PC-3 (cell line): Measurements from ENCODE around the gene RNF26. TPM values are rescaled to one million over a fixed set of nuclear protein-coding genes. Genes with fewer than 3 reads are reported as not detected.

Source experiments
- ATAC-seq: fragments of 200-7000 bp; cut with Tn5 transposase; 2 replicates; pipeline ENCODE4 v1.9.1; 2020; ENCODE audit warnings: mild to moderate bottlenecking, moderate library complexity
- BruUV-seq: library from RNA; stranded (reverse); fragments of 400-500 nt; replicated peaks from 2 replicates; lab custom pipeline; 2021; lab: Mats Ljungman, UMichigan
- CTCF ChIA-PET: fragments of 300-600 bp; sonication (Branson Sonifier 250); formaldehyde crosslinking; loops from one replicate; lab custom pipeline; 2022; ENCODE audit warnings: antibody characterized with exemption; lab: Charles Lee
- POLR2A ChIA-PET: fragments of 300-600 bp; sonication (Branson Sonifier 250); formaldehyde crosslinking; loops from one replicate; lab custom pipeline; 2022; ENCODE audit warnings: antibody characterized with exemption; ENCODE audit not compliant: unreplicated experiment; lab: Charles Lee
- DNase-seq: peaks from one replicate; pipeline ENCODE4 v3.0.0-alpha.2; 2015
- H2AFZ ChIP-seq: fragments of 300-600 bp; sonication (generic); 2 replicates; pipeline ENCODE4 v1.6.0; 2016; ENCODE audit warnings: antibody characterized with exemption, low read length
- H3F3A ChIP-seq: fragments of 300-600 bp; sonication (generic); one replicate; pipeline ENCODE4 v1.6.0; 2017; ENCODE audit warnings: antibody characterized with exemption, low read length, control low read depth, mild to moderate bottlenecking; ENCODE audit not compliant: unreplicated experiment
- H3K27ac ChIP-seq: fragments of 300-600 bp; sonication (generic); 2 replicates; pipeline ENCODE4 v1.5.1; 2016; ENCODE audit warnings: mild to moderate bottlenecking, low read length
- H3K27me3 ChIP-seq: fragments of 300-600 bp; sonication (generic); 2 replicates; pipeline ENCODE4 v1.6.1; 2016; ENCODE audit warnings: low read length, mixed read lengths
- H3K36me3 ChIP-seq: fragments of 300-600 bp; sonication (generic); 2 replicates; pipeline ENCODE4 v1.6.1; 2016; ENCODE audit warnings: low read depth, mixed run types, low read length, mixed read lengths
- H3K4me1 ChIP-seq: fragments of 300-600 bp; sonication (generic); 2 replicates; pipeline ENCODE4 v1.5.1; 2016; ENCODE audit warnings: low read length; ENCODE audit not compliant: insufficient read depth
- H3K4me2 ChIP-seq: fragments of 300-600 bp; sonication (generic); 2 replicates; pipeline ENCODE4 v1.6.0; 2016; ENCODE audit warnings: low read length
- H3K4me3 ChIP-seq: fragments of 300-600 bp; sonication (generic); 2 replicates; pipeline ENCODE4 v1.5.1; 2016; ENCODE audit warnings: mild to moderate bottlenecking, low read length, mixed read lengths
- H3K79me2 ChIP-seq: fragments of 300-600 bp; sonication (generic); 2 replicates; pipeline ENCODE4 v1.6.1; 2017; ENCODE audit warnings: low read length, mixed read lengths
- H3K9ac ChIP-seq: fragments of 300-600 bp; sonication (generic); 2 replicates; pipeline ENCODE4 v1.6.0; 2016; ENCODE audit warnings: mild to moderate bottlenecking, low read length
- H3K9me2 ChIP-seq: fragments of 300-600 bp; sonication (generic); replicated peaks from 2 replicates; pipeline ENCODE4 v1.6.1; 2016; ENCODE audit warnings: mixed run types, low read length, mixed read lengths
- H3K9me3 ChIP-seq: fragments of 300-600 bp; sonication (generic); 2 replicates; pipeline ENCODE4 v1.6.1; 2016; ENCODE audit warnings: low read length, mixed read lengths
- H4K20me1 ChIP-seq: fragments of 300-600 bp; sonication (generic); 2 replicates; pipeline ENCODE4 v1.6.1; 2016; ENCODE audit warnings: low read length, mixed read lengths
- CTCF ChIP-seq: fragments of 300-600 bp; sonication (generic); conservative IDR thresholded peaks from 2 replicates; pipeline ENCODE4 v1.5.1; 2017; ENCODE audit warnings: antibody characterized with exemption, low read depth, mild to moderate bottlenecking, low read length
- EZH2 ChIP-seq: fragments of 300-600 bp; sonication (generic); IDR thresholded peaks from one replicate; pipeline ENCODE4 v1.6.1; 2017; ENCODE audit warnings: antibody characterized with exemption, mild to moderate bottlenecking, low read length; ENCODE audit not compliant: unreplicated experiment
- EZH2phosphoT487 ChIP-seq: fragments of 300-600 bp; sonication (generic); IDR thresholded peaks from 2 replicates; pipeline ENCODE4 v1.6.1; 2018; ENCODE audit warnings: mild to moderate bottlenecking, antibody characterized with exemption, low read length, borderline replicate concordance
- intact Hi-C: fragments of 100-400 bp; cut with micrococcal nuclease; formaldehyde crosslinking; loops from 2 replicates; pipeline ENCODE4 v1.9.0; 2023
- total RNA-seq: library from RNA; depleted of rRNA; stranded (reverse); fragments of >200 nt; gene quantifications from 2 replicates; pipeline ENCODE4 v1.2.3, GENCODE V29; 2014

The RNF26 gene
- total RNA-seq, 1 experiment from 2014 or later: 22.9 TPM

- ChIA-PET CTCF (interaction anchor here (0.7 kb wide), 1 partner anchor 26 kb away, joined by 3 read pairs; no protein-coding TSS in a partner anchor), POLR2A (no interaction called here)
- no peaks in the 10 kb centered on the region for H4K20me1 ChIP-seq
- H3K4me1 ChIP-seq: no peaks in the 10 kb centered on the region
- no peaks in the 10 kb centered on the region for H3K27me3 ChIP-seq
- intact Hi-C loops: no loop called here
- no peak overlapping the region for H3K4me3 ChIP-seq
- no peaks in the 10 kb centered on the region for H3F3A ChIP-seq
- no peak for ATAC-seq
- no peak for DNase-seq
- H3K79me2 ChIP-seq: no peaks in the 10 kb centered on the region
- H3K9ac ChIP-seq: no peak overlapping the region
- no peak for TF ChIP-seq CTCF
- no peak for TF ChIP-seq EZH2
- no peak for TF ChIP-seq EZH2phosphoT487
- no peak overlapping the region for H3K4me2 ChIP-seq
- no TSS peak for BruUV-seq
- H2AFZ ChIP-seq: no peak overlapping the region
- no peak overlapping the region for H3K27ac ChIP-seq
- H3K9me3 ChIP-seq: no peaks in the 10 kb centered on the region
- no peaks in the 10 kb centered on the region for H3K9me2 ChIP-seq
- H3K36me3 ChIP-seq: no peaks in the 10 kb centered on the region
Measured at GRCh38 chr11:119351232-119351631, 16.9 kb downstream of the RNF26 start.

- ChIA-PET CTCF (no interaction called here), POLR2A (interaction anchor here (0.6 kb wide), 1 partner anchor 111 kb away, joined by 5 read pairs; no protein-coding TSS in a partner anchor)
- TF ChIP-seq EZH2 (no peak), CTCF (no peak), EZH2phosphoT487 (no peak)
- H3K9me3 ChIP-seq: no peaks in the 10 kb centered on the region
- BruUV-seq: no TSS peak
- no peak overlapping the region for H2AFZ ChIP-seq
- no peaks in the 10 kb centered on the region for H3K36me3 ChIP-seq
- H3K4me3 ChIP-seq: no peak overlapping the region
- H3K9me2 ChIP-seq: no peaks in the 10 kb centered on the region
- no peaks in the 10 kb centered on the region for H3F3A ChIP-seq
- ATAC-seq (no peak), DNase-seq (peak; percentile 29)
- no peak overlapping the region for H3K9ac ChIP-seq
- H3K27me3 ChIP-seq: no peaks in the 10 kb centered on the region
- H3K4me2 ChIP-seq: no peak overlapping the region
- no peaks in the 10 kb centered on the region for H4K20me1 ChIP-seq
- H3K79me2 ChIP-seq: no peaks in the 10 kb centered on the region
- H3K4me1 ChIP-seq: no peaks in the 10 kb centered on the region
- intact Hi-C loops: no loop called here
- no peak overlapping the region for H3K27ac ChIP-seq
Measured at GRCh38 chr11:119352857-119353260, 18.5 kb downstream of the RNF26 start.

- ATAC-seq: no peak
- Histone ChIP-seq H3K4me2 (no peak overlapping the region), H3K79me2 (no peaks in the 10 kb centered on the region), H2AFZ (no peak overlapping the region), H3K9me3 (no peaks in the 10 kb centered on the region), H3K27me3 (no peaks in the 10 kb centered on the region), H3K4me1 (peaks cover 11% of the 10 kb centered on the region), H3K27ac (no peak overlapping the region), H3K4me3 (no peak overlapping the region), H3K9me2 (no peaks in the 10 kb centered on the region), H3K9ac (no peak overlapping the region), H3K36me3 (no peaks in the 10 kb centered on the region), H3F3A (no peaks in the 10 kb centered on the region), H4K20me1 (no peaks in the 10 kb centered on the region)
- CTCF ChIA-PET: interaction anchor here (0.5 to 1.8 kb wide), 6 partner anchors 13 to 26 kb away, joined by 3 to 15 read pairs (median 4); partner anchors contain the start of gene USP2
- BruUV-seq: no TSS peak
- POLR2A ChIA-PET: interaction anchor here (0.8 kb wide), 1 partner anchor 183 kb away, joined by 3 read pairs; no protein-coding TSS in a partner anchor
- intact Hi-C loops: no loop called here
- TF ChIP-seq EZH2 (no peak), CTCF (no peak), EZH2phosphoT487 (no peak)
- no peak for DNase-seq
Measured at GRCh38 chr11:119355091-119355843, 20.9 kb downstream of the RNF26 start.
